PC-3 (cell line): Measurements from ENCODE around the gene GPR148. TPM values are rescaled to one million over a fixed set of nuclear protein-coding genes. Genes with fewer than 3 reads are reported as not detected.

Experiments
- ATAC-seq: fragments of 200-7000 bp; cut with Tn5 transposase; 2 replicates; pipeline ENCODE4 v1.9.1; 2020; ENCODE audit warnings: mild to moderate bottlenecking, moderate library complexity
- BruUV-seq: library from RNA; stranded (reverse); fragments of 400-500 nt; replicated peaks from 2 replicates; lab custom pipeline; 2021; lab: Mats Ljungman, UMichigan
- CTCF ChIA-PET: fragments of 300-600 bp; sonication (Branson Sonifier 250); formaldehyde crosslinking; loops from one replicate; lab custom pipeline; 2022; ENCODE audit warnings: antibody characterized with exemption; lab: Charles Lee
- POLR2A ChIA-PET: fragments of 300-600 bp; sonication (Branson Sonifier 250); formaldehyde crosslinking; loops from one replicate; lab custom pipeline; 2022; ENCODE audit warnings: antibody characterized with exemption; ENCODE audit not compliant: unreplicated experiment; lab: Charles Lee
- DNase-seq: peaks from one replicate; pipeline ENCODE4 v3.0.0-alpha.2; 2015
- H2AFZ ChIP-seq: fragments of 300-600 bp; sonication (generic); 2 replicates; pipeline ENCODE4 v1.6.0; 2016; ENCODE audit warnings: antibody characterized with exemption, low read length
- H3F3A ChIP-seq: fragments of 300-600 bp; sonication (generic); one replicate; pipeline ENCODE4 v1.6.0; 2017; ENCODE audit warnings: antibody characterized with exemption, low read length, control low read depth, mild to moderate bottlenecking; ENCODE audit not compliant: unreplicated experiment
- H3K27ac ChIP-seq: fragments of 300-600 bp; sonication (generic); 2 replicates; pipeline ENCODE4 v1.5.1; 2016; ENCODE audit warnings: mild to moderate bottlenecking, low read length
- H3K27me3 ChIP-seq: fragments of 300-600 bp; sonication (generic); 2 replicates; pipeline ENCODE4 v1.6.1; 2016; ENCODE audit warnings: low read length, mixed read lengths
- H3K36me3 ChIP-seq: fragments of 300-600 bp; sonication (generic); 2 replicates; pipeline ENCODE4 v1.6.1; 2016; ENCODE audit warnings: low read depth, mixed run types, low read length, mixed read lengths
- H3K4me1 ChIP-seq: fragments of 300-600 bp; sonication (generic); 2 replicates; pipeline ENCODE4 v1.5.1; 2016; ENCODE audit warnings: low read length; ENCODE audit not compliant: insufficient read depth
- H3K4me2 ChIP-seq: fragments of 300-600 bp; sonication (generic); 2 replicates; pipeline ENCODE4 v1.6.0; 2016; ENCODE audit warnings: low read length
- H3K4me3 ChIP-seq: fragments of 300-600 bp; sonication (generic); 2 replicates; pipeline ENCODE4 v1.5.1; 2016; ENCODE audit warnings: mild to moderate bottlenecking, low read length, mixed read lengths
- H3K79me2 ChIP-seq: fragments of 300-600 bp; sonication (generic); 2 replicates; pipeline ENCODE4 v1.6.1; 2017; ENCODE audit warnings: low read length, mixed read lengths
- H3K9ac ChIP-seq: fragments of 300-600 bp; sonication (generic); 2 replicates; pipeline ENCODE4 v1.6.0; 2016; ENCODE audit warnings: mild to moderate bottlenecking, low read length
- H3K9me2 ChIP-seq: fragments of 300-600 bp; sonication (generic); replicated peaks from 2 replicates; pipeline ENCODE4 v1.6.1; 2016; ENCODE audit warnings: mixed run types, low read length, mixed read lengths
- H3K9me3 ChIP-seq: fragments of 300-600 bp; sonication (generic); 2 replicates; pipeline ENCODE4 v1.6.1; 2016; ENCODE audit warnings: low read length, mixed read lengths
- H4K20me1 ChIP-seq: fragments of 300-600 bp; sonication (generic); 2 replicates; pipeline ENCODE4 v1.6.1; 2016; ENCODE audit warnings: low read length, mixed read lengths
- CTCF ChIP-seq: fragments of 300-600 bp; sonication (generic); conservative IDR thresholded peaks from 2 replicates; pipeline ENCODE4 v1.5.1; 2017; ENCODE audit warnings: antibody characterized with exemption, low read depth, mild to moderate bottlenecking, low read length
- EZH2 ChIP-seq: fragments of 300-600 bp; sonication (generic); IDR thresholded peaks from one replicate; pipeline ENCODE4 v1.6.1; 2017; ENCODE audit warnings: antibody characterized with exemption, mild to moderate bottlenecking, low read length; ENCODE audit not compliant: unreplicated experiment
- EZH2phosphoT487 ChIP-seq: fragments of 300-600 bp; sonication (generic); IDR thresholded peaks from 2 replicates; pipeline ENCODE4 v1.6.1; 2018; ENCODE audit warnings: mild to moderate bottlenecking, antibody characterized with exemption, low read length, borderline replicate concordance
- intact Hi-C: fragments of 100-400 bp; cut with micrococcal nuclease; formaldehyde crosslinking; loops from 2 replicates; pipeline ENCODE4 v1.9.0; 2023
- total RNA-seq: library from RNA; depleted of rRNA; stranded (reverse); fragments of >200 nt; gene quantifications from 2 replicates; pipeline ENCODE4 v1.2.3, GENCODE V29; 2014

GPR148 gene
- total RNA-seq, 1 experiment from 2014 or later: not detected

- no peak overlapping the region for H3K4me3 ChIP-seq
- intact Hi-C loops: no loop called here
- H4K20me1 ChIP-seq: no peaks in the 10 kb centered on the region
- ATAC-seq (no peak), DNase-seq (no peak)
- no peak for TF ChIP-seq CTCF
- TF ChIP-seq EZH2phosphoT487: no peak
- TF ChIP-seq EZH2: no peak
- no peak overlapping the region for H3K9ac ChIP-seq
- peaks cover 62% of the 10 kb centered on the region for H3K27me3 ChIP-seq
- ChIA-PET POLR2A (no interaction called here), CTCF (no interaction called here)
- H3K9me3 ChIP-seq: no peaks in the 10 kb centered on the region
- no peaks in the 10 kb centered on the region for H3F3A ChIP-seq
- no peaks in the 10 kb centered on the region for H3K4me1 ChIP-seq
- H2AFZ ChIP-seq: no peak overlapping the region
- no peak overlapping the region for H3K27ac ChIP-seq
- BruUV-seq: no TSS peak
- H3K79me2 ChIP-seq: no peaks in the 10 kb centered on the region
- no peaks in the 10 kb centered on the region for H3K9me2 ChIP-seq
- H3K36me3 ChIP-seq: no peaks in the 10 kb centered on the region
- no peak overlapping the region for H3K4me2 ChIP-seq
Observed at GRCh38 chr2:130749641-130750040, 20.8 kb downstream of the GPR148 start.

- Histone ChIP-seq H3K27me3 (peaks cover 72% of the 10 kb centered on the region), H3F3A (no peaks in the 10 kb centered on the region), H3K9me2 (no peaks in the 10 kb centered on the region), H3K4me1 (no peaks in the 10 kb centered on the region), H3K4me2 (no peak overlapping the region), H3K9me3 (no peaks in the 10 kb centered on the region), H4K20me1 (no peaks in the 10 kb centered on the region), H3K4me3 (no peak overlapping the region), H3K27ac (no peak overlapping the region), H3K36me3 (no peaks in the 10 kb centered on the region), H2AFZ (no peak overlapping the region), H3K9ac (no peak overlapping the region), H3K79me2 (no peaks in the 10 kb centered on the region)
- DNase-seq: no peak
- no TSS peak for BruUV-seq
- TF ChIP-seq CTCF: no peak
- no peak for TF ChIP-seq EZH2phosphoT487
- no peak for TF ChIP-seq EZH2
- POLR2A ChIA-PET: no interaction called here
- ATAC-seq: no peak
- intact Hi-C loops: no loop called here
- CTCF ChIA-PET: no interaction called here
Observed at GRCh38 chr2:130754811-130755210, 25.9 kb downstream of the GPR148 start.

DNA sequence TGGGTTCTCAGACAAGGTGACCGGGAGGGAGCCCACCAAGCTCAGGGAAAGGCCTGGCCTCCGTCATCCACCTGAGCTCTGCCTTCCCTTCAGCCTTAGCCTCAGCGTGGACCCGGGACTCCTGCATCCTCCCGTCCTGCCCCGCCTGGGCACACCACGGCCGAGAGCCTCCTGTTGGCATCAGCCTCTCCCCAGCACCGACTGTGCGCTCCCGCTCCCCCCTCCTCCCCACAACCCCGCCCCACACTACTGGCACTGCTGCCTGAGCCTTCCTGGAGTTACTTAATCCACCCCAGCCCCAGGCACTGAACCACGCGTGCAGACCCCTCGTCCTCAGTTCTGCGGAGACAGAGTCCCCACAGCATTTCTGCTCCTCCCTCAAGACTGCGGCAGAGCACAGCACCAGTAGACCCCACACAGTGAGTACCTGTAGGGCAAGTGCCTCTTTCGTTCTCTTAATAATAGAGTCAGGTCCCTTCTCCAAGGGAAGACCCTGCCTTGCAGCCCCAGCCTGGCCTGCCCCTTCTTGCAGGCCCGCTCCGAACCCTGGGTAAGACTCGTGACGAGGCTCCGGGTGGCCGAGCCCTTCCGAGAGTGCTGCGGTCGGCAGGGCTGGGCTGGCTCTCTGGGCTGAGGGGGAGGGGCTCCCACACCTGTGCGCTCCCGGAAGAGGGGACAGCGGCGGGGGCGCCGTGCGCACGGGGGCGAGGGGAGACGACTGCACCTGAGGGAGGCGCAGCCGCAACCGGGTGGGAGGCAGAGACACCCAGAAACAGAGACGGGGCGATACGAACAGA, 26.6 kb downstream of the GPR148 start, which contains the start of gene AMER3:
Gene AMER3 (plus strand): TSS at position 285 of the 797 bp plus-strand sequence. CDS start 6,533 bp downstream, outside the sequence.
- Histone ChIP-seq H3K36me3 (no peaks in the 10 kb centered on the region), H2AFZ (no peak within 1 kb of the TSS), H3K4me2 (peak within 1 kb of the TSS; percentile 54; the same call in 1 of the 2 replicates), H4K20me1 (no peaks in the 10 kb centered on the region), H3K4me3 (no peak within 1 kb of the TSS), H3K9ac (no peak within 1 kb of the TSS), H3K9me3 (no peaks in the 10 kb centered on the region), H3F3A (no peaks in the 10 kb centered on the region), H3K27ac (no peak within 1 kb of the TSS), H3K9me2 (no peaks in the 10 kb centered on the region), H3K79me2 (no peaks in the 10 kb centered on the region), H3K27me3 (peaks cover 75% of the 10 kb centered on the region), H3K4me1 (no peaks in the 10 kb centered on the region)
- no peak for DNase-seq
- TF ChIP-seq EZH2phosphoT487 (no peak), EZH2 (no peak)
- ATAC-seq: peak; percentile 20; the same call in 1 of the 2 replicates
- intact Hi-C loops: no loop called here
- ChIA-PET CTCF (no interaction called here), POLR2A (no interaction called here)
- no TSS peak for BruUV-seq
